Measurements from ENCODE around the gene ZDHHC8. TPM values are rescaled to one million over a fixed set of nuclear protein-coding genes. Genes with fewer than 3 reads are reported as not detected.

ZDHHC8 gene
- total and polyA plus RNA-seq, 10 of the 15 experiments (the other 5 are each of a cell fraction or from before 2014, with no cell fraction given): 0.03 to 46.3 (median 5.3) TPM

DNA sequence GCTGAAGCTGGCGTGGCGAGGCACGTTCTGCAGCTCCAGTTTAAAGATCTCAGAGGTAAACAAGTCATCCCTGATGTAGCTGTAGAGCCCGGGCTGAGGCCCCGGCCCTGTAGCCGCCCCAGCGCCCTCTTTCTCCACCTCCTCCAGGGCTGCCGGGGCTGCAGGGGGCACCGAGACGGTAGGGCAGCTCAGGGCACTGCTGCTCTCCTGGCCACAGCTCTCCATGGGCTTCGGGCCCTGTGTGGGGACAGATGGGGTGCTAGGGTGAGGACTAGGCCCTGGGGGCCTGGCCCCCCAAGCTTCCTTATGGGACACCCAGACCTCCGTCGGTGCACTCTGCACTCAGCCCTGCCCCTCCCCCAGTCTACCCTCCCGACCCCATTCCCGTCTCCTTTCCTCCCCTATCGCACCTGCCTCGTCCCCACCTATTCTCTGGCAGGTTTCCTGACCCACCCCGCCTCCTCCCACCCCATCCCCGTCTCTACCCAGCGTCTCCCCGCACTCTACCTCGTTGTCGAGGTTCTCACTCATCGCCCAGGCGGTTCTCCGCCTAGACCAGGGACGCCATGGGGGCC lies 15.1 kb upstream of the ZDHHC8 start:
- CTCF ChIA-PET: interaction anchor here (0.9 to 1.5 kb wide), 2 partner anchors 37 to 386 kb away, joined by 3 read pairs; no protein-coding TSS in a partner anchor
- Histone ChIP-seq H3K79me2 (ENCODE audit: control insufficient read depth, insufficient read depth, low read length) (peaks cover 62% of the 10 kb centered on the region), H3K4me1 (ENCODE audit: control insufficient read depth, insufficient read depth, low read length) (peaks cover 33% of the 10 kb centered on the region), H4K20me1 (ENCODE audit: control insufficient read depth, insufficient read depth) (0 out of 2 replicates have a peak, but pooled peaks cover 2% of the 10 kb centered on the region), H3K4me3 (peak overlapping the region; percentile 83), H2AFZ (ENCODE audit: control insufficient read depth, low read depth, low read length) (peak overlapping the region; percentile 76), H3K27ac (ENCODE audit: control insufficient read depth, insufficient read depth) (peak overlapping the region; percentile 91), H3K9ac (ENCODE audit: control insufficient read depth, insufficient read depth, low read length) (peak overlapping the region; percentile 91), H3K4me2 (ENCODE audit: control insufficient read depth, insufficient read depth) (peak overlapping the region; percentile 96), H3K36me3 (ENCODE audit: control insufficient read depth in 2 of 2, insufficient read depth in 2 of 2, low read length in 1 of 2) (peaks cover 32 to 41% of the 10 kb centered on the region in 2 experiments), H3K27me3 (replicated peaks in 1 of 2; ENCODE audit: control insufficient read depth in 2 of 2, insufficient read depth in 2 of 2, low read length in 1 of 2) (no peaks in the 10 kb centered on the region), H3K9me3 (replicated peaks; ENCODE audit: control insufficient read depth, insufficient read depth, low read length) (no peaks in the 10 kb centered on the region)
- TF ChIP-seq EED (IDR thresholded peaks at IDR 0.05; ENCODE audit: low read depth) (no peak), SMAD1 (IDR thresholded peaks at IDR 0.05; ENCODE audit: low read depth, partially characterized antibody) (no peak), BACH1 (IDR thresholded peaks at IDR 0.05; ENCODE audit: borderline replicate concordance) (0 out of 2 replicates have a peak, but pooled peaks have one; percentile 4), PML (IDR thresholded peaks at IDR 0.05; ENCODE audit: low read length) (no peak), CREB1 (IDR thresholded peaks at IDR 0.05; ENCODE audit: low read depth) (no peak), NBN (IDR thresholded peaks at IDR 0.05) (no peak)
- TF ChIP-seq, protein P1, sequence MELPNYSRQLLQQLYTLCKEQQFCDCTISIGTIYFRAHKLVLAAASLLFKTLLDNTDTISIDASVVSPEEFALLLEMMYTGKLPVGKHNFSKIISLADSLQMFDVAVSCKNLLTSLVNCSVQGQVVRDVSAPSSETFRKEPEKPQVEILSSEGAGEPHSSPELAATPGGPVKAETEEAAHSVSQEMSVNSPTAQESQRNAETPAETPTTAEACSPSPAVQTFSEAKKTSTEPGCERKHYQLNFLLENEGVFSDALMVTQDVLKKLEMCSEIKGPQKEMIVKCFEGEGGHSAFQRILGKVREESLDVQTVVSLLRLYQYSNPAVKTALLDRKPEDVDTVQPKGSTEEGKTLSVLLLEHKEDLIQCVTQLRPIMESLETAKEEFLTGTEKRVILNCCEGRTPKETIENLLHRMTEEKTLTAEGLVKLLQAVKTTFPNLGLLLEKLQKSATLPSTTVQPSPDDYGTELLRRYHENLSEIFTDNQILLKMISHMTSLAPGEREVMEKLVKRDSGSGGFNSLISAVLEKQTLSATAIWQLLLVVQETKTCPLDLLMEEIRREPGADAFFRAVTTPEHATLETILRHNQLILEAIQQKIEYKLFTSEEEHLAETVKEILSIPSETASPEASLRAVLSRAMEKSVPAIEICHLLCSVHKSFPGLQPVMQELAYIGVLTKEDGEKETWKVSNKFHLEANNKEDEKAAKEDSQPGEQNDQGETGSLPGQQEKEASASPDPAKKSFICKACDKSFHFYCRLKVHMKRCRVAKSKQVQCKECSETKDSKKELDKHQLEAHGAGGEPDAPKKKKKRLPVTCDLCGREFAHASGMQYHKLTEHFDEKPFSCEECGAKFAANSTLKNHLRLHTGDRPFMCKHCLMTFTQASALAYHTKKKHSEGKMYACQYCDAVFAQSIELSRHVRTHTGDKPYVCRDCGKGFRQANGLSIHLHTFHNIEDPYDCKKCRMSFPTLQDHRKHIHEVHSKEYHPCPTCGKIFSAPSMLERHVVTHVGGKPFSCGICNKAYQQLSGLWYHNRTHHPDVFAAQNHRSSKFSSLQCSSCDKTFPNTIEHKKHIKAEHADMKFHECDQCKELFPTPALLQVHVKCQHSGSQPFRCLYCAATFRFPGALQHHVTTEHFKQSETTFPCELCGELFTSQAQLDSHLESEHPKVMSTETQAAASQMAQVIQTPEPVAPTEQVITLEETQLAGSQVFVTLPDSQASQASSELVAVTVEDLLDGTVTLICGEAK (IDR thresholded peaks at IDR 0.05; ENCODE audit: borderline replicate concordance): no peak
- in situ Hi-C loops (cut with MboI): no loop called here
- DNase-seq (ENCODE audit: low read depth, low spot score): no peak
- POLR2A ChIA-PET: interaction anchor here (1.3 kb wide), 2 partner anchors 97 to 174 kb away, joined by 3 to 5 read pairs; no protein-coding TSS in a partner anchor
- TSS peak; percentile 81 for BruUV-seq (replicated peaks)
- ATAC-seq: peak; percentile 4
- RAD21 ChIA-PET (ENCODE audit: unreplicated experiment): no interaction called here
- no peak for FAIRE-seq
- WGBS (ENCODE audit: insufficient coverage, insufficient replicate concordance, low lambda C conversion rate, missing lambda C conversion rate): 4% methylated on average over 20 of the region's 27 CpGs
- SMC1A ChIA-PET (ENCODE audit: uncharacterized antibody, unreplicated experiment): no interaction called here
- intact Hi-C loops (cut with micrococcal nuclease; ENCODE audit: unreplicated experiment): loop anchor here (5.0 kb wide), 1 partner anchor 144 kb away; no protein-coding TSS in a partner anchor

Data from GM12878 (cell line).